H1 (cell line): Measurements from ENCODE around the gene ZNF536. TPM values are rescaled to one million over a fixed set of nuclear protein-coding genes. Genes with fewer than 3 reads are reported as not detected.
A peak's percentile ranks its signal among the peaks of the same experiment; 100 is the strongest.

Source experiments
- CTCF ChIA-PET: fragments of 300-600 bp; sonication (Branson Sonifier 250); formaldehyde crosslinking; loops from one replicate; lab custom pipeline; 2021; ENCODE audit not compliant: partially characterized antibody; lab: Charles Lee
- POLR2A ChIA-PET: fragments of 300-600 bp; sonication (Branson Sonifier 250); formaldehyde crosslinking; loops from one replicate; lab custom pipeline; 2021; ENCODE audit warnings: inconsistent platforms; ENCODE audit not compliant: partially characterized antibody; lab: Charles Lee
- DNase-seq, 2 experiments: peaks; one replicate each; pipeline versions ENCODE4 v3.0.0 to v3.0.0-alpha.2; 2010 to 2022; ENCODE audit warnings: low spot score in 2 of 2, low read depth in 1 of 2, mixed read lengths in 1 of 2
- FAIRE-seq: peaks from 2 replicates; lab custom pipeline; 2011; peaks lifted over from hg19 to GRCh38; lab: Jason Lieb, UNC
- H2AFZ ChIP-seq: 2 replicates; pipeline ENCODE4 v1.8.1; 2012; ENCODE audit warnings: low read length, inconsistent platforms
- H2AK5ac ChIP-seq: 2 replicates; pipeline ENCODE4 v1.6.1; 2013; ENCODE audit warnings: low read depth, low read length
- H2BK120ac ChIP-seq: replicated peaks from 2 replicates; pipeline ENCODE3; 2013; ENCODE audit warnings: low read depth, low read length, inconsistent platforms
- H2BK12ac ChIP-seq: 2 replicates; pipeline ENCODE4 v1.6.1; 2013; ENCODE audit warnings: low read depth, low read length
- H2BK15ac ChIP-seq: 2 replicates; pipeline ENCODE4 v1.6.1; 2013; ENCODE audit warnings: low read length
- H2BK20ac ChIP-seq: 2 replicates; pipeline ENCODE4 v1.6.1; 2013; ENCODE audit warnings: low read length
- H2BK5ac ChIP-seq: 2 replicates; pipeline ENCODE4 v1.6.1; 2013; ENCODE audit warnings: low read depth, low read length
- H3K14ac ChIP-seq: 2 replicates; pipeline ENCODE4 v1.6.1; 2013; ENCODE audit warnings: inconsistent platforms; ENCODE audit not compliant: insufficient read length
- H3K18ac ChIP-seq: 2 replicates; pipeline ENCODE4 v1.6.1; 2013; ENCODE audit warnings: low read length; ENCODE audit errors: extremely low read depth
- H3K23ac ChIP-seq: 2 replicates; pipeline ENCODE4 v1.6.1; 2013; ENCODE audit warnings: inconsistent platforms; ENCODE audit not compliant: insufficient read length
- H3K23me2 ChIP-seq: 2 replicates; pipeline ENCODE4 v1.6.1; 2013; ENCODE audit warnings: low read depth, low read length
- H3K27ac ChIP-seq: 2 replicates; pipeline ENCODE4 v1.6.1; 2011; ENCODE audit warnings: low read depth, low read length, inconsistent platforms
- H3K27me3 ChIP-seq, 4 experiments: replicated peaks in 1 of 4; 1 replicate in 1 of 4; 2 replicates in 3 of 4; pipeline versions ENCODE4 v1.6.1 to v1.8.1; 2011 to 2013; ENCODE audit warnings: low read length in 3 of 4, mild to moderate bottlenecking in 3 of 4, inconsistent platforms in 2 of 4, mixed read lengths in 2 of 4, moderate library complexity in 1 of 4; ENCODE audit not compliant: control insufficient read depth in 3 of 4, insufficient read depth in 3 of 4; ENCODE audit errors: extremely low read depth in 1 of 4
- H3K36me3 ChIP-seq, 4 experiments: 2 replicates each; pipeline versions ENCODE4 v1.6.1 to v1.8.1; 2011 to 2013; ENCODE audit warnings: mild to moderate bottlenecking in 4 of 4, low read length in 3 of 4, moderate library complexity in 2 of 4, control low read depth in 1 of 4, inconsistent platforms in 1 of 4; ENCODE audit not compliant: insufficient read depth in 4 of 4, control insufficient read depth in 2 of 4
- H3K4ac ChIP-seq: replicated peaks from 2 replicates; pipeline ENCODE3; 2013; ENCODE audit warnings: low read length, low read depth, mixed read lengths, inconsistent platforms; ENCODE audit not compliant: insufficient read length
- H3K4me1 ChIP-seq, 4 experiments: replicated peaks in 1 of 4; 1 replicate in 1 of 4; 2 replicates in 3 of 4; pipeline versions ENCODE4 v1.6.1 to v1.8.1; 2011 to 2013; ENCODE audit warnings: low read length in 3 of 4, inconsistent platforms in 2 of 4, mixed read lengths in 1 of 4; ENCODE audit not compliant: insufficient read depth in 4 of 4, control insufficient read depth in 3 of 4
- H3K4me2 ChIP-seq, 2 experiments: 2 replicates each; pipeline versions ENCODE4 v1.6.1 to v1.8.1; 2011 to 2013; ENCODE audit warnings: low read depth in 2 of 2, low read length in 2 of 2, control low read depth in 1 of 2, inconsistent platforms in 1 of 2, mild to moderate bottlenecking in 1 of 2; ENCODE audit not compliant: insufficient read depth in 1 of 2
- H3K4me3 ChIP-seq, 4 experiments: fragments of 200-600, 300-600 bp in 1 of 4; sonication (generic), shearing (Covaris generic), sonication (Bioruptor Twin) in 1 of 4; 2 replicates each; pipeline versions ENCODE4 v1.5.1 to v1.8.1; 2011 to 2016; ENCODE audit warnings: low read length in 4 of 4, low read depth in 3 of 4, control low read depth in 2 of 4, inconsistent platforms in 2 of 4, mild to moderate bottlenecking in 2 of 4, mixed read lengths in 1 of 4, moderate library complexity in 1 of 4; ENCODE audit not compliant: insufficient read depth in 2 of 4; ENCODE audit errors: extremely low read depth in 1 of 4
- H3K56ac ChIP-seq: replicated peaks from 2 replicates; pipeline ENCODE3; 2013; ENCODE audit warnings: low read depth, mild to moderate bottlenecking, mixed read lengths, low read length, inconsistent platforms; ENCODE audit not compliant: insufficient read length
- H3K79me1 ChIP-seq: 2 replicates; pipeline ENCODE4 v1.6.1; 2013; ENCODE audit warnings: low read depth, low read length, control low read depth
- H3K79me2 ChIP-seq, 2 experiments: 2 replicates each; pipeline versions ENCODE4 v1.6.1 to v1.8.1; 2012 to 2013; ENCODE audit warnings: low read length in 2 of 2, mild to moderate bottlenecking in 2 of 2, inconsistent platforms in 1 of 2; ENCODE audit not compliant: insufficient read depth in 2 of 2, control insufficient read depth in 1 of 2
- H3K9ac ChIP-seq, 4 experiments: replicated peaks in 1 of 4; 1 replicate in 1 of 4; 2 replicates in 3 of 4; pipeline versions ENCODE4 v1.6.1 to v1.8.1; 2011 to 2013; ENCODE audit warnings: low read depth in 3 of 4, low read length in 3 of 4, control low read depth in 2 of 4, mild to moderate bottlenecking in 2 of 4, moderate library complexity in 2 of 4, inconsistent platforms in 1 of 4; ENCODE audit errors: extremely low read depth in 1 of 4
- H3K9me3 ChIP-seq, 2 experiments: 2 replicates each; pipeline versions ENCODE4 v1.6.1 to v1.8.1; 2012 to 2013; ENCODE audit warnings: mild to moderate bottlenecking in 2 of 2, moderate library complexity in 2 of 2, control low read depth in 1 of 2, inconsistent platforms in 1 of 2, low read depth in 1 of 2, low read length in 1 of 2, mixed read lengths in 1 of 2; ENCODE audit not compliant: insufficient read depth in 2 of 2
- H4K20me1 ChIP-seq, 2 experiments: replicated peaks in 1 of 2; 2 replicates each; pipeline versions ENCODE3 to v1.8.1; 2011 to 2013; ENCODE audit warnings: inconsistent platforms in 2 of 2, low read length in 2 of 2, mild to moderate bottlenecking in 1 of 2; ENCODE audit not compliant: insufficient read depth in 2 of 2, control insufficient read depth in 1 of 2
- H4K5ac ChIP-seq: 2 replicates; pipeline ENCODE4 v1.6.1; 2013; ENCODE audit warnings: low read length, low read depth, mixed read lengths, inconsistent platforms; ENCODE audit not compliant: insufficient read length
- H4K8ac ChIP-seq: 2 replicates; pipeline ENCODE4 v1.8.0; 2013; ENCODE audit warnings: mild to moderate bottlenecking, moderate library complexity, low read length, inconsistent platforms; ENCODE audit not compliant: insufficient read depth; ENCODE audit errors: extremely low read depth
- H4K91ac ChIP-seq: replicated peaks from 2 replicates; pipeline ENCODE3; 2013; ENCODE audit warnings: low read length, mixed read lengths, inconsistent platforms; ENCODE audit not compliant: insufficient read length
- ASH2L ChIP-seq: fragments of 200-600, 300-600 bp; sonication (generic); IDR thresholded peaks from one replicate; pipeline ENCODE4 v1.7.1; 2017; ENCODE audit warnings: low read length
- CHD1 ChIP-seq: IDR thresholded peaks from 2 replicates; pipeline ENCODE4 v1.6.1; 2012; ENCODE audit warnings: low read depth, low read length, improper control_type of control experiment
- SAP30 ChIP-seq: fragments of 300-600 bp; sonication (generic); IDR thresholded peaks from 2 replicates; pipeline ENCODE4 v1.7.1; 2012; ENCODE audit warnings: low read length, moderate library complexity, mild to moderate bottlenecking, inconsistent platforms; ENCODE audit not compliant: insufficient read depth, insufficient replicate concordance
- SP4 ChIP-seq: IDR thresholded peaks from 2 replicates; pipeline ENCODE4 v1.6.1; 2012; ENCODE audit warnings: low read length, inconsistent platforms
- WGBS, 2 experiments: shearing (Covaris generic) in 1 of 2; methylation state at CpG; one replicate each; pipeline versions ENCODE4 v1.1.6 to v1.1.7; 2013 to 2015; ENCODE audit warnings: low lambda C conversion rate in 2 of 2, mixed read lengths in 2 of 2, inconsistent platforms in 1 of 2, low coverage in 1 of 2, missing lambda C conversion rate in 1 of 2; ENCODE audit not compliant: insufficient replicate concordance in 2 of 2, insufficient coverage in 1 of 2, insufficient read length in 1 of 2; ENCODE audit errors: extremely low coverage in 1 of 2, missing lambda C conversion rate in 1 of 2; 5-methylcytosine and 5-hydroxymethylcytosine counted together
- polyA plus RNA-seq, 7 experiments: library from polyadenylated mRNA; depleted of rRNA in 3 of 7; stranded (reverse) in 5 of 7; unstranded in 2 of 7; fragments of >200 nt in 5 of 7; fragments of 200-250 nt in 2 of 7; gene quantifications; 1 replicate in 5 of 7; 2 replicates in 1 of 7; 4 replicates in 1 of 7; pipeline versions ENCODE4 v1.2.1 to v1.2.3, GENCODE V29; 2011 to 2013; ENCODE audit warnings: missing spikeins in 2 of 7, mixed read lengths in 2 of 7
- total RNA-seq: library from RNA; stranded (reverse); fragmentation: NEBNext Ultra II Directional; extraction: Animal tissue kit (Norgen Biotek cat#: 25700); gene quantifications from 2 replicates; pipeline ENCODE4 v1.2.1, GENCODE V29; 2021

The ZNF536 gene
- total and polyA plus RNA-seq, 2 of the 8 experiments (the other 6 are each of a cell fraction or from before 2014, with no cell fraction given): 0.09 to 0.11 TPM

DNA sequence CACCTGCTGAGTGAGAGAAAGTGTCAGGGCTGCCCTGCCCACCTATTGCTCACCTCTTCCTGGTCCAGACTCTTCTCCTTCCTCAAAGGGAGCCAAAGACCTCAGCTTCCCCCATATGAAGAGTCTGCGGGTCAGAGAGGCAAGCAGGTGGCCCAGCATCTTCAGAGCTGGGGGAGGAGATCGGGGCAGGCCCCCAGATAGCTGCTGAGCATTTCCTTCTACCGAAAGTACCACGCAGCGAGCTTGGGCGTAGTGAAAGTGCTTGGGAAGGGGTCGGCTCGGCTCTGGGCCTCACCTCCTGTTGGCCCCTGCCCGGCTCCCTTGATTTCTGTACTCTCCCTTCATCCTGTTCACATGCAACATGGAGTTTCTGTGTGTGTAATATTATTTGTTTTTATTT, 12.2 kb upstream of the ZNF536 start:
- Histone ChIP-seq H3K9ac (no peak overlapping the region), H3K9me3 (no peaks in the 10 kb centered on the region), H2BK20ac (peak overlapping the region; percentile 82), H2BK120ac (no peak overlapping the region)
- ChIA-PET CTCF (interaction anchor here (1.0 to 1.4 kb wide), 3 partner anchors 78 to 96 kb away, joined by 3 to 4 read pairs (median 3); no protein-coding TSS in a partner anchor), POLR2A (no interaction called here)
- no peak for TF ChIP-seq ASH2L
- TF ChIP-seq CHD1: no peak
- no peak for TF ChIP-seq SAP30
- TF ChIP-seq SP4: no peak
- TF ChIP-seq, all 59 proteins: peak for 0
- H2BK15ac ChIP-seq: no peak overlapping the region; the same call in 1 of the 2 replicates
- H3K4me1 ChIP-seq: peaks cover 3 to 7% (median 5%) of the 10 kb centered on the region in 4 experiments; a peak in 4 of 7 replicates
- WGBS, 2 experiments: 86% methylated on average over 8 of the region's 9 CpGs; no CpG with 5 or more reads in 1 of the 2 experiments
- no peaks in the 10 kb centered on the region for H3K79me1 ChIP-seq
- H3K23ac ChIP-seq: no peak overlapping the region
- H3K23me2 ChIP-seq: no peaks in the 10 kb centered on the region
- H3K56ac ChIP-seq: no peak overlapping the region
- no peak overlapping the region for H4K8ac ChIP-seq
- H4K20me1 ChIP-seq: no peaks in the 10 kb centered on the region
- H3K4ac ChIP-seq: no peak overlapping the region
- no peak overlapping the region for H4K5ac ChIP-seq
- H3K27ac ChIP-seq: no peak overlapping the region
- DNase-seq (no peak), FAIRE-seq (no peak)
- no peaks in the 10 kb centered on the region for H3K79me2 ChIP-seq
- H2BK5ac ChIP-seq: no peak overlapping the region
- peak overlapping the region; percentile 85; the same call in 1 of the 2 replicates for H2BK12ac ChIP-seq
- H4K91ac ChIP-seq: no peak overlapping the region
- H3K27me3 ChIP-seq: no peaks in the 10 kb centered on the region
- H2AFZ ChIP-seq: no peak overlapping the region
- H3K4me2 ChIP-seq: no peak overlapping the region
- H3K18ac ChIP-seq: no peak overlapping the region
- H3K4me3 ChIP-seq: no peak overlapping the region
- H2AK5ac ChIP-seq: no peak overlapping the region
- H3K14ac ChIP-seq: no peak overlapping the region
- H3K36me3 ChIP-seq: no peaks in the 10 kb centered on the region
